K562 (cell line): Measurements from ENCODE around the gene MSTO1. TPM values are rescaled to one million over a fixed set of nuclear protein-coding genes. Genes with fewer than 3 reads are reported as not detected.
"Not testable (repeated sequence)": the region's sequence is repeated elsewhere in the genome, so short reads cannot be mapped to it uniquely, and the experiment has no call there.

Experiments used
- ARID1B ChIP-seq: fragments of 450-650 bp; IDR thresholded peaks from 2 replicates; pipeline ENCODE4 v1.6.1; 2016; ENCODE audit warnings: antibody characterized with exemption, mild to moderate bottlenecking, inconsistent platforms
- CBFA2T2 ChIP-seq: fragments of 450-650 bp; conservative IDR thresholded peaks from 2 replicates; pipeline ENCODE4 v1.6.1; 2017; ENCODE audit warnings: mild to moderate bottlenecking
- CREB3 ChIP-seq: fragments of 450-650 bp; conservative IDR thresholded peaks from 2 replicates; pipeline ENCODE4 v1.6.1; 2016; ENCODE audit warnings: missing genetic modification characterization, low read depth, mild to moderate bottlenecking, missing compliant biosample characterization, moderate library complexity
- DMBX1 ChIP-seq: fragments of 250-450 bp; sonication (Bioruptor Pico); IDR thresholded peaks from 2 replicates; pipeline ENCODE4 v1.8.0; 2022; ENCODE audit warnings: inconsistent platforms, mild to moderate bottlenecking, moderate library complexity, borderline replicate concordance
- NCOR1 ChIP-seq: fragments of 450-650 bp; IDR thresholded peaks from 2 replicates; pipeline ENCODE4 v1.6.1; 2016; ENCODE audit warnings: mild to moderate bottlenecking, moderate library complexity
- NR2C1 ChIP-seq, 2 experiments: fragments of 450-650 bp; IDR thresholded peaks; 2 replicates each; pipeline ENCODE4 v1.6.1; 2017; ENCODE audit warnings: mild to moderate bottlenecking in 2 of 2, antibody characterized with exemption in 1 of 2, inconsistent platforms in 1 of 2, missing compliant biosample characterization in 1 of 2, missing genetic modification characterization in 1 of 2
- NR4A1 ChIP-seq, 2 experiments: fragments of 250-450 bp in 1 of 2; fragments of 450-650 bp in 1 of 2; sonication (Bioruptor Pico) in 1 of 2; IDR thresholded peaks; 2 replicates each; pipeline versions ENCODE4 v1.4.0 to v1.6.1; 2016 to 2020; ENCODE audit warnings: mild to moderate bottlenecking in 2 of 2, missing compliant biosample characterization in 1 of 2, missing genetic modification characterization in 1 of 2, moderate library complexity in 1 of 2
- PTTG1 ChIP-seq: fragments of 450-650 bp; IDR thresholded peaks from 2 replicates; pipeline ENCODE4 v1.6.1; 2016; ENCODE audit warnings: low read depth, mild to moderate bottlenecking, missing genetic modification characterization, missing compliant biosample characterization
- SMAD4 ChIP-seq: fragments of 250-450 bp; sonication (Bioruptor Pico); conservative IDR thresholded peaks from 2 replicates; pipeline ENCODE4 v1.8.0; 2021; ENCODE audit warnings: inconsistent platforms, mild to moderate bottlenecking, moderate library complexity
- TEAD1 ChIP-seq, 2 experiments: fragments of 450-650 bp in 1 of 2; sonication (generic) in 1 of 2; formaldehyde crosslinking; IDR thresholded peaks; 2 replicates each; pipeline versions ENCODE4 v1.4.0 to v1.8.0; 2020 to 2022; ENCODE audit warnings: mild to moderate bottlenecking in 2 of 2, missing genetic modification reagents in 1 of 2
- polyA plus RNA-seq, 8 experiments: library from polyadenylated mRNA; depleted of rRNA in 4 of 8; stranded (reverse) in 5 of 8; unstranded in 3 of 8; fragments of >200 nt; fragmentation: Nextera tagmentation in 2 of 8; fragmentation: Illumina TruSeq in 1 of 8; extraction: Ambion mirVana in 2 of 8; extraction: Trizol in 1 of 8; gene quantifications; 2 replicates each; pipeline versions ENCODE4 v1.2.1 to v1.2.3, GENCODE V29; 2011 to 2014; ENCODE audit warnings: inconsistent platforms in 1 of 8, missing spikeins in 1 of 8
- total RNA-seq, 7 experiments: library from RNA; depleted of rRNA in 6 of 7; stranded (reverse); fragments of >200 nt in 6 of 7; fragmentation: Illumina TruSeq in 2 of 7; extraction: Trizol in 2 of 7; gene quantifications; 2 replicates each; pipeline versions ENCODE4 v1.2.1 to v1.2.3, GENCODE V29; 2011 to 2021; ENCODE audit warnings: low replicate concordance in 1 of 7
- TF ChIP-seq, protein P1 (sequence below), 2 experiments: fragments of 250-450 bp in 1 of 2; fragments of 450-650 bp in 1 of 2; sonication (Bioruptor Pico) in 1 of 2; IDR thresholded peaks; 2 replicates each; pipeline versions ENCODE4 v1.6.1 to v1.8.0; 2016 to 2021; ENCODE audit warnings: mild to moderate bottlenecking in 2 of 2, moderate library complexity in 2 of 2, missing compliant biosample characterization in 1 of 2, missing genetic modification characterization in 1 of 2
- TF ChIP-seq, protein P2 (sequence below): sonication (generic); formaldehyde crosslinking; IDR thresholded peaks from 2 replicates; pipeline ENCODE4 v1.9.0; 2022; ENCODE audit warnings: mild to moderate bottlenecking, missing genetic modification reagents

The MSTO1 gene
- total and polyA plus RNA-seq, 9 of the 15 experiments (the other 6 are each of a cell fraction or from before 2014, with no cell fraction given): 18.8 to 71.1 (median 47.3) TPM

DNA sequence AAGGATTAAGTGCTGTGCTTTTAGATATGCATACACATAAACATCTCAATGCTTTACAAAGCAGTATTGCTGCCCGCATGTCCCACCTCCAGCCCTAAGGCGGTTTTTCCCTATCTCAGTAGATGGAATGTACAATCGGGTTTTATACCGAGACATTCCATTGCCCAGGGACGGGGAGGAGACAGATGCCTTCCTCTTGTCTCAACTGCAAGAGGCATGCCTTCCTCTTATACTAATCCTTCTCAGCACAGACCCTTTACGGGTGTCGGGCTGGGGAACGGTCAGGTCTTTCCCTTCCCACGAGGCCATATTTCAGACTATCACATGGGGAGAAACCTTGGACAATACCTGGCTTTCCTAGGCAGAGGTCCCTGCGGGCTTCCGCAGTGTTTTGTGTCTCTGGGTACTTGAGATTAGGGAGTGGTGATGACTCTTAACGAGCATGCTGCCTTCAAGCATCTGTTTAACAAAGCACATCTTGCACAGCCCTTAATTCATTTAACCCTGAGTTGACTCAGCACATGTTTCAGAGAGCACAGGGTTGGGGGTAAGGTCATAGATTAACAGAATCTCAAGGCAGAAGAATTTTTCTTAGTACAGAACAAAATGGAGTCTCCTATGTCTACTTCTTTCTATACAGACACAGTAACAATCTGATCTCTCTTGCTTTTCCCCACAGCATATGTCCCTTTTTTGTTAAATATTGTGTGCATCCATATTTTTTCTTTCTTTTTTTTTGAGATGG is 10.0 kb upstream of the MSTO1 start (continued):
- TF ChIP-seq, protein P1, sequence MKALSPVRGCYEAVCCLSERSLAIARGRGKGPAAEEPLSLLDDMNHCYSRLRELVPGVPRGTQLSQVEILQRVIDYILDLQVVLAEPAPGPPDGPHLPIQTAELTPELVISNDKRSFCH (CRISPR knock-in tag; IDR thresholded peaks at IDR 0.05): 0 out of 2 replicates have a peak, but pooled peaks have one; percentile 13
- TF ChIP-seq, protein P1 (tag; IDR thresholded peaks at IDR 0.05): peak; percentile 77; the same call in 1 of the 2 replicates
- TF ChIP-seq TEAD1 (CRISPR knock-in tag; IDR thresholded peaks at IDR 0.05) (0 out of 4 replicates have a peak, but pooled peaks of 1 of the 2 experiments have one; percentile 8), CREB3 (tag) (peak; percentile 65; the same call in 1 of the 2 replicates), NR2C1 (tag; IDR thresholded peaks at IDR 0.05) (peak; percentile 61), NR4A1 (tag; IDR thresholded peaks at IDR 0.05) (0 out of 2 replicates have a peak, but pooled peaks have one; percentile 61), DMBX1 (CRISPR knock-in tag) (peak; percentile 60; the same call in 1 of the 2 replicates), SMAD4 (CRISPR knock-in tag) (0 out of 2 replicates have a peak, but pooled peaks have one; percentile 48), ARID1B (peak; percentile 52; the same call in 1 of the 2 replicates), NCOR1 (peak; percentile 51; the same call in 1 of the 2 replicates), PTTG1 (tag) (peak; percentile 44; the same call in 1 of the 2 replicates), CBFA2T2 (peak; percentile 78)
- not testable (repeated sequence) for TF ChIP-seq NR2C1 (IDR thresholded peaks at IDR 0.05); NR4A1 (CRISPR knock-in tag; IDR thresholded peaks at IDR 0.05)
- TF ChIP-seq, protein P2, sequence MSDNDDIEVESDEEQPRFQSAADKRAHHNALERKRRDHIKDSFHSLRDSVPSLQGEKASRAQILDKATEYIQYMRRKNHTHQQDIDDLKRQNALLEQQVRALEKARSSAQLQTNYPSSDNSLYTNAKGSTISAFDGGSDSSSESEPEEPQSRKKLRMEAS (CRISPR knock-in tag): peak; percentile 56; the same call in 1 of the 2 replicates
- TF ChIP-seq, all 486 proteins: peak for 38; not testable (repeated sequence) for 448
